ENCODE data around the gene SAPCD2. TPM values are rescaled to one million over a fixed set of nuclear protein-coding genes. Genes with fewer than 3 reads are reported as not detected.

SAPCD2 gene
- total RNA-seq, 1 donor from 2014 or later = 13.5 TPM

DNA sequence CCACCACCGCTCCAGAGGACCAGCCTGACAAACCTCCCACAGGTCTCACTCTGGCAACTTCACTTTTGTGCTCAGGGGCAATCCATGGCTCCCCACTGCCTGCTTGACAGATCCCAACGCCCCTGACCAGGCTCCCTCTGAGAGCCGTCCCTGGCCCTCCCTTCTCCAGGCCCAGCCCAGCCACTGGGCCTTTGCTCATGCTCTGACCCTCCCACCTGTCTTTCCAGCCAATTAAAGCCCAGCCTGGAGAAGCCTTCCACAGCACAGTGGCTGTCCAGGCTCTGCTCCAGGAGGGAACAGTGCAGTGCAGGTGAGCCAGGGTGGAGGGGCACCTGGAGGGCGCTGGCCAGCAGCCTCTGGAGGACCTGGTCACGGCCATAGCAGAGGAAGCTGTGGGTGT, 19.8 kb downstream of the SAPCD2 start:
- Mint-ChIP-seq H3K4me3 (ENCODE audit: unreplicated experiment) (no peak overlapping the region), H3K27me3 (ENCODE audit: unreplicated experiment) (peaks cover 8% of the 10 kb centered on the region), H3K4me1 (ENCODE audit: low read depth, unreplicated experiment) (no peaks in the 10 kb centered on the region), H3K36me3 (ENCODE audit: unreplicated experiment) (no peaks in the 10 kb centered on the region), H3K27ac (ENCODE audit: unreplicated experiment) (no peak overlapping the region), H3K9me3 (ENCODE audit: unreplicated experiment) (no peaks in the 10 kb centered on the region)
- TF ChIP-seq, protein P1, sequence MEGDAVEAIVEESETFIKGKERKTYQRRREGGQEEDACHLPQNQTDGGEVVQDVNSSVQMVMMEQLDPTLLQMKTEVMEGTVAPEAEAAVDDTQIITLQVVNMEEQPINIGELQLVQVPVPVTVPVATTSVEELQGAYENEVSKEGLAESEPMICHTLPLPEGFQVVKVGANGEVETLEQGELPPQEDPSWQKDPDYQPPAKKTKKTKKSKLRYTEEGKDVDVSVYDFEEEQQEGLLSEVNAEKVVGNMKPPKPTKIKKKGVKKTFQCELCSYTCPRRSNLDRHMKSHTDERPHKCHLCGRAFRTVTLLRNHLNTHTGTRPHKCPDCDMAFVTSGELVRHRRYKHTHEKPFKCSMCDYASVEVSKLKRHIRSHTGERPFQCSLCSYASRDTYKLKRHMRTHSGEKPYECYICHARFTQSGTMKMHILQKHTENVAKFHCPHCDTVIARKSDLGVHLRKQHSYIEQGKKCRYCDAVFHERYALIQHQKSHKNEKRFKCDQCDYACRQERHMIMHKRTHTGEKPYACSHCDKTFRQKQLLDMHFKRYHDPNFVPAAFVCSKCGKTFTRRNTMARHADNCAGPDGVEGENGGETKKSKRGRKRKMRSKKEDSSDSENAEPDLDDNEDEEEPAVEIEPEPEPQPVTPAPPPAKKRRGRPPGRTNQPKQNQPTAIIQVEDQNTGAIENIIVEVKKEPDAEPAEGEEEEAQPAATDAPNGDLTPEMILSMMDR (IDR thresholded peaks at IDR 0.05; ENCODE audit: partially characterized antibody, unreplicated experiment) = no peak
- no peak for DNase-seq

DNA sequence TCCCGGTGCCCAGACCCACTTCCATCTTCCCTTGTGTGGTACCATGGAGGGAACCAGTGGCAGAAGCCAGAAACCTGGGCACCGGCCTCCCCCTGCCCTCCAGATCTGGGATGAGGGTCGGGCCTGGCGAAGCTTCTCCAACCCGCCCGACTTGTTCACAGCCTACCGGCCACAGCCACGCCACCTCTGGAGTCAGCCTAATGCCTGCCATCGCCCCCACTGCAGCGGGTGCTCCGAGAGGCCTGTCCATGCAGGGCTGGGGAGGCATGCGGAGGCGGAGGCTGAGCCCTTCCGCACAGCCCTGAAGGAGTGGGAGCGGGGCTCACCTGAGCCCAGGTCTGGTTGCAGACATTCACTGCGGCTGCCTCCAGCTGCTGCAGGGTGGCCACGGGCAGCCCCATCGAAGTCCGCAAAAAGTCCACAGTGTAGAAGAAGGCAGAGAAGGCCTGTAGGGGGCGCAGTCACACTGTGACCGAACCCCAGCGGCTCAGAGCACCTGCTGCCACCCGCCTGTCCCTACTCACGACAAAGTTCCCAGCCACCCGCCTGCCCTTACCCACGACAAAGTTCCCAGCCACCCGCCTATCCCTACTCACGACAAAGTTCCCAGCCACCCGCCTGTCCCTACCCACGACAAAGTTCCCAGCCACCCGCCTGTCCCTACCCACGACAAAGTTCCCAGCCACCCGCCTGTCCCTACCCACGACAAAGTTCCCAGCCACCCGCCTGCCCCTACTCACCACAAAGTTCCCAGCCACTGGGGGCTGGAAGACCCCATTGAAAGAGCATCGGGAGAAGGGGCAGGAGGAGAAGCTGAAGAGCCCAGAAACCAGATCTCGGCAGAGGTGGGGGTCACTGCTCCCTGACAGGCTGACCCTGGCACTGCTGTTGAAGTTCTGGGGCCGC, 20.6 kb downstream of the SAPCD2 start:
- no peak overlapping the region for H3K27ac Mint-ChIP-seq (ENCODE audit: unreplicated experiment)
- H3K4me3 Mint-ChIP-seq (ENCODE audit: unreplicated experiment) = no peak overlapping the region
- H3K27me3 Mint-ChIP-seq (ENCODE audit: unreplicated experiment) = peaks cover 8% of the 10 kb centered on the region
- H3K9me3 Mint-ChIP-seq (ENCODE audit: unreplicated experiment) = no peaks in the 10 kb centered on the region
- H3K36me3 Mint-ChIP-seq (ENCODE audit: unreplicated experiment) = no peaks in the 10 kb centered on the region
- H3K4me1 Mint-ChIP-seq (ENCODE audit: low read depth, unreplicated experiment) = no peaks in the 10 kb centered on the region
- TF ChIP-seq, protein P1 (IDR thresholded peaks at IDR 0.05; ENCODE audit: partially characterized antibody, unreplicated experiment) = peak; percentile 73
- DNase-seq = peak; percentile 84

DNA sequence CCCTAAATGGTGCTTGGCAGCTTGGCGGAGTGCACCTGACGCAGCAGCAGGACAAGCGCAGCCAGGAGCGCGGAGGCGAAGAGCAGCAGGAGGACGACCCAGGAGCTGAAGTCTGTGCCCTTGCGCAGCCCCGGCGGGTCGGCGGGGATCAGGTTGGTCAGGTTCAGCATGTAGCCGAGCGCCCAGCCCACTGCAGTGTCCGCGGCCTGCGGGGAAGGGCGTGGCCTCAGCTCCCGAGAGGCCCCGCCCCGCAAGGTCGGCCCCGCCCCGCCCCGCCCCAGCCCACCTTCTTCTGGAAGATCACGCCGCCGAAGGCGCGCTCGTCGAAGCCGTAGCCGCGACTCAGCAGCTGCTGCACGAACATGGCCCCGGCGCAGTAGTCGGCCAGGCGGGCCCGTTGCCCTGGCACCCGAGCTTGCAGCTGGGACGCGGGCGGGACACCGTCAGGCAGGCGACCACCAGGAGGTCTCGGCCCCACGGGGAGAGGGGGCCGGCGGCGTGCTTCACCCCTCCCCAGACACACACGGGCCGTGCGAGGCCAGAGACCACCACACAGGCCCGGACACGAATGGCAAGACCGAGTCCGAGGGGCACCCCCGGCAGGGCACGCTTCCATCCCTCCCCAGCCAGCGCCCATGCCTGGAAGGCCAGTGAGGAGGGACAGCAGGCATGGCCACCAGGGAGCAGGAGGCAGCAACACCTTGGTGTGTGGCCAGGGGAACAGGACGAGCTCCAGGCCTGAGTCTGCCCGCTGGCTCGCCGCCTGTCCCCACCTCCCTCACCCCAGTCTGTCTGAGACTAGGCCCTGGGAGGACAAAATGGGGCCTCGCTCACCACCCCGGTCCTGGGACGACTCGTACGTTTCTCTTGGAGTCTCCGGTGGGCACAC, 21.5 kb downstream of the SAPCD2 start:
- TF ChIP-seq, protein P1 (IDR thresholded peaks at IDR 0.05; ENCODE audit: partially characterized antibody, unreplicated experiment) = no peak
- Mint-ChIP-seq H3K36me3 (ENCODE audit: unreplicated experiment) (no peaks in the 10 kb centered on the region), H3K27me3 (ENCODE audit: unreplicated experiment) (peaks cover 8% of the 10 kb centered on the region), H3K4me1 (ENCODE audit: low read depth, unreplicated experiment) (no peaks in the 10 kb centered on the region), H3K4me3 (ENCODE audit: unreplicated experiment) (no peak overlapping the region), H3K9me3 (ENCODE audit: unreplicated experiment) (no peaks in the 10 kb centered on the region), H3K27ac (ENCODE audit: unreplicated experiment) (no peak overlapping the region)
- no peak for DNase-seq

- TF ChIP-seq, protein P1 (IDR thresholded peaks at IDR 0.05; ENCODE audit: partially characterized antibody, unreplicated experiment) = peak; percentile 93
- H3K36me3 Mint-ChIP-seq (ENCODE audit: unreplicated experiment) = no peaks in the 10 kb centered on the region
- H3K27me3 Mint-ChIP-seq (ENCODE audit: unreplicated experiment) = peaks cover 4% of the 10 kb centered on the region
- H3K27ac Mint-ChIP-seq (ENCODE audit: unreplicated experiment) = peak within 1 kb of the TSS; percentile 48
- H3K4me1 Mint-ChIP-seq (ENCODE audit: low read depth, unreplicated experiment) = no peaks in the 10 kb centered on the region
- H3K9me3 Mint-ChIP-seq (ENCODE audit: unreplicated experiment) = no peaks in the 10 kb centered on the region
- peak; percentile 93 for DNase-seq
- peak within 1 kb of the TSS; percentile 91 for H3K4me3 Mint-ChIP-seq (ENCODE audit: unreplicated experiment)
Observed at GRCh38 chr9:137046088-137046787, 24.1 kb downstream of the SAPCD2 start, which contains the start of gene NPDC1. TSS of gene NPDC1 (minus strand) at chr9:137046177. CDS start at chr9:137045989, 188 bp downstream.

All from glutamatergic neuron (in vitro differentiated cells).